ENCODE data around the gene SWAP70. TPM values are rescaled to one million over a fixed set of nuclear protein-coding genes. Genes with fewer than 3 reads are reported as not detected.
A peak's percentile ranks its signal among the peaks of the same experiment; 100 is the strongest.

The SWAP70 gene
- total and polyA plus RNA-seq, 2 of the 8 experiments (the other 6 are each of a cell fraction or from before 2014, with no cell fraction given) = 14.8 to 37.5 TPM

DNA sequence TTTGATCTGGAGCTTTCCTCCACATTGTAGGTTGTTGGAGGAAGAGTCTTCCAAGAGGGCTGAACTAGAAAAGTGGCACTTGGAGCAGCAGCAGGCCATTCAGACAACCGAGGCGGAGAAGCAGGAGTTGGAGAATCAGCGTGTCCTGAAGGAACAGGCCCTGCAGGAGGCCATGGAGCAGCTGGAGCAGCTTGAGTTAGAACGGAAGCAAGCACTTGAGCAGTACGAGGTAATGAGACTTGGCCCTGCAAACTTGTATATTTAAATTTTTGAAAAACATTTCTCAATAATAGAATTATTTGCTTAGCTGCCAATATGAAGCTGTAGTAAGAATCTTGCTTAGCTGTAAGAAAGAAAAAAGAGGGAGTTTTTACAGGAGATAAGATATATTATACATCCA lies 84.0 kb downstream of the SWAP70 start:
- Histone ChIP-seq H2BK15ac (ENCODE audit: low read length) (no peak overlapping the region), H2AK5ac (ENCODE audit: low read depth, low read length) (no peak overlapping the region), H4K5ac (ENCODE audit: insufficient read length, low read depth, low read length) (no peak overlapping the region), H3K79me2 (ENCODE audit: control insufficient read depth in 1 of 2, insufficient read depth in 2 of 2, low read length in 2 of 2) (no peaks in the 10 kb centered on the region), H2BK20ac (ENCODE audit: low read length) (no peak overlapping the region), H4K91ac (replicated peaks; ENCODE audit: insufficient read length, low read length) (no peak overlapping the region), H4K8ac (ENCODE audit: extremely low read depth, insufficient read depth, low read length) (no peak overlapping the region), H3K36me3 (ENCODE audit: control insufficient read depth in 2 of 4, insufficient read depth in 4 of 4, low read length in 3 of 4) (peaks cover 0 to 21% (median 11%) of the 10 kb centered on the region in 4 experiments; a peak in 6 of 8 replicates), H3K14ac (ENCODE audit: insufficient read length) (no peak overlapping the region), H2BK120ac (replicated peaks; ENCODE audit: low read depth, low read length) (no peak overlapping the region), H3K9ac (replicated peaks in 1 of 4; ENCODE audit: extremely low read depth in 1 of 4, low read depth in 3 of 4, low read length in 3 of 4) (no peak overlapping the region), H3K18ac (ENCODE audit: extremely low read depth, low read length) (no peak overlapping the region), H3K27me3 (replicated peaks in 1 of 4; ENCODE audit: control insufficient read depth in 3 of 4, extremely low read depth in 1 of 4, insufficient read depth in 3 of 4, low read length in 3 of 4) (no peaks in the 10 kb centered on the region), H2BK5ac (ENCODE audit: low read depth, low read length) (0 out of 2 replicates have a peak overlapping the region, but pooled peaks have one; percentile 2), H3K23ac (ENCODE audit: insufficient read length) (no peak overlapping the region), H4K20me1 (replicated peaks in 1 of 2; ENCODE audit: control insufficient read depth in 1 of 2, insufficient read depth in 2 of 2, low read length in 2 of 2) (no peaks in the 10 kb centered on the region), H3K56ac (replicated peaks; ENCODE audit: insufficient read length, low read depth, low read length) (no peak overlapping the region), H3K23me2 (ENCODE audit: low read depth, low read length) (no peaks in the 10 kb centered on the region), H2BK12ac (ENCODE audit: low read depth, low read length) (no peak overlapping the region), H3K4me3 (ENCODE audit: extremely low read depth in 1 of 4, insufficient read depth in 2 of 4, low read depth in 3 of 4, low read length in 4 of 4) (no peak overlapping the region), H3K4ac (replicated peaks; ENCODE audit: insufficient read length, low read depth, low read length) (no peak overlapping the region), H3K79me1 (ENCODE audit: low read depth, low read length) (no peaks in the 10 kb centered on the region), H2AFZ (ENCODE audit: low read length) (no peak overlapping the region), H3K4me1 (replicated peaks in 1 of 4; ENCODE audit: control insufficient read depth in 3 of 4, insufficient read depth in 4 of 4, low read length in 3 of 4) (no peaks in the 10 kb centered on the region), H3K4me2 (ENCODE audit: insufficient read depth in 1 of 2, low read depth in 2 of 2, low read length in 2 of 2) (no peak overlapping the region), H3K27ac (ENCODE audit: low read depth, low read length) (no peak overlapping the region), H3K9me3 (ENCODE audit: insufficient read depth in 2 of 2, low read depth in 1 of 2, low read length in 1 of 2) (no peaks in the 10 kb centered on the region)
- FAIRE-seq = no peak
- ChIA-PET POLR2A (ENCODE audit: partially characterized antibody) (interaction anchor here (1.1 to 2.4 kb wide), 3 partner anchors 10 to 134 kb away, joined by 4 to 12 read pairs (median 6); no protein-coding TSS in a partner anchor), CTCF (ENCODE audit: partially characterized antibody) (interaction anchor here (0.8 to 8.5 kb wide), 25 partner anchors 8 to 576 kb away, joined by 3 to 130 read pairs (median 5); no protein-coding TSS in a partner anchor)
- WGBS, 2 experiments (ENCODE audit: extremely low coverage in 1 of 2, insufficient coverage in 1 of 2, insufficient read length in 1 of 2, insufficient replicate concordance in 2 of 2, low coverage in 1 of 2, low lambda C conversion rate in 2 of 2, missing lambda C conversion rate in 1 of 2) = 88% methylated on average over 5 of the region's 5 CpGs; no CpG with 5 or more reads in 1 of the 2 experiments
- DNase-seq (ENCODE audit: low read depth in 1 of 2, low spot score in 2 of 2) = no peak
